ENCODE data around the gene INPP5D. TPM values are rescaled to one million over a fixed set of nuclear protein-coding genes. Genes with fewer than 3 reads are reported as not detected.

Gene INPP5D
- total and polyA plus RNA-seq, 2 of the 8 experiments (the other 6 are each of a cell fraction or from before 2014, with no cell fraction given) = 4.5 to 7.1 TPM

- H4K91ac ChIP-seq (replicated peaks; ENCODE audit: insufficient read length, low read length) = no peak overlapping the region
- H2BK20ac ChIP-seq (ENCODE audit: low read length) = no peak overlapping the region
- TF ChIP-seq CEBPB (IDR thresholded peaks at IDR 0.05; ENCODE audit: low read depth, low read length) (no peak), NRF1 (IDR thresholded peaks at IDR 0.05; ENCODE audit: low read depth, low read length) (no peak), FOSL1 (IDR thresholded peaks at IDR 0.05; ENCODE audit: insufficient read depth, low read depth, low read length) (no peak), SIX5 (IDR thresholded peaks at IDR 0.05; ENCODE audit: low read depth, low read length) (no peak), RXRA (IDR thresholded peaks at IDR 0.05; ENCODE audit: insufficient read depth, low read depth, low read length) (no peak), RBBP5 (IDR thresholded peaks at IDR 0.05; ENCODE audit: borderline replicate concordance, low read depth, low read length) (no peak), POLR2A (IDR thresholded peaks at IDR 0.05; ENCODE audit: control extremely low read depth in 1 of 2, low read depth in 2 of 2, low read length in 2 of 2) (no peak), TAF1 (IDR thresholded peaks at IDR 0.05; ENCODE audit: low read depth, low read length) (no peak)
- ChIA-PET POLR2A (ENCODE audit: partially characterized antibody) (interaction anchor here (0.6 kb wide), 1 partner anchor 614 kb away, joined by 3 read pairs; no protein-coding TSS in a partner anchor), CTCF (ENCODE audit: partially characterized antibody) (interaction anchor here (0.6 to 1.8 kb wide), 5 partner anchors 13 to 269 kb away, joined by 3 to 7 read pairs (median 3); no protein-coding TSS in a partner anchor)
- no peak overlapping the region for H2BK5ac ChIP-seq (ENCODE audit: low read depth, low read length)
- H4K8ac ChIP-seq (ENCODE audit: extremely low read depth, insufficient read depth, low read length) = no peak overlapping the region
- H2BK15ac ChIP-seq (ENCODE audit: low read length) = no peak overlapping the region
- no peaks in the 10 kb centered on the region for H3K23me2 ChIP-seq (ENCODE audit: low read depth, low read length)
- no peak overlapping the region for H2AK5ac ChIP-seq (ENCODE audit: low read depth, low read length)
- no peak overlapping the region for H2BK120ac ChIP-seq (replicated peaks; ENCODE audit: low read depth, low read length)
- no peaks in the 10 kb centered on the region for H4K20me1 ChIP-seq (replicated peaks in 1 of 2; ENCODE audit: control insufficient read depth in 1 of 2, insufficient read depth in 2 of 2, low read length in 2 of 2)
- no peak overlapping the region for H3K4me2 ChIP-seq (ENCODE audit: insufficient read depth in 1 of 2, low read depth in 2 of 2, low read length in 2 of 2)
- H4K5ac ChIP-seq (ENCODE audit: insufficient read length, low read depth, low read length) = no peak overlapping the region
- WGBS, 2 experiments (ENCODE audit: extremely low coverage in 1 of 2, insufficient coverage in 1 of 2, insufficient read length in 1 of 2, insufficient replicate concordance in 2 of 2, low coverage in 1 of 2, low lambda C conversion rate in 2 of 2, missing lambda C conversion rate in 1 of 2) = 92% methylated on average over 5 of the region's 5 CpGs; no CpG with 5 or more reads in 1 of the 2 experiments
- H3K4me3 ChIP-seq (ENCODE audit: extremely low read depth in 1 of 4, insufficient read depth in 2 of 4, low read depth in 3 of 4, low read length in 4 of 4) = no peak overlapping the region
- H3K56ac ChIP-seq (replicated peaks; ENCODE audit: insufficient read length, low read depth, low read length) = no peak overlapping the region
- H3K4ac ChIP-seq (replicated peaks; ENCODE audit: insufficient read length, low read depth, low read length) = no peak overlapping the region
- H3K9ac ChIP-seq (replicated peaks in 1 of 4; ENCODE audit: extremely low read depth in 1 of 4, low read depth in 3 of 4, low read length in 3 of 4) = no peak overlapping the region
- no peaks in the 10 kb centered on the region for H3K36me3 ChIP-seq (ENCODE audit: control insufficient read depth in 2 of 4, insufficient read depth in 4 of 4, low read length in 3 of 4)
- H3K23ac ChIP-seq (ENCODE audit: insufficient read length) = no peak overlapping the region
- peaks cover 0 to 4% (median 1%) of the 10 kb centered on the region in 4 experiments; a peak in 3 of 7 replicates for H3K4me1 ChIP-seq (replicated peaks in 1 of 4; ENCODE audit: control insufficient read depth in 3 of 4, insufficient read depth in 4 of 4, low read length in 3 of 4)
- no peak for FAIRE-seq
- H3K9me3 ChIP-seq (ENCODE audit: insufficient read depth in 2 of 2, low read depth in 1 of 2, low read length in 1 of 2) = no peaks in the 10 kb centered on the region
- H2BK12ac ChIP-seq (ENCODE audit: low read depth, low read length) = no peak overlapping the region
- H3K79me1 ChIP-seq (ENCODE audit: low read depth, low read length) = no peaks in the 10 kb centered on the region
- H3K27me3 ChIP-seq (replicated peaks in 1 of 4; ENCODE audit: control insufficient read depth in 3 of 4, extremely low read depth in 1 of 4, insufficient read depth in 3 of 4, low read length in 3 of 4) = no peaks in the 10 kb centered on the region
- no peaks in the 10 kb centered on the region for H3K79me2 ChIP-seq (ENCODE audit: control insufficient read depth in 1 of 2, insufficient read depth in 2 of 2, low read length in 2 of 2)
- no peak overlapping the region for H3K18ac ChIP-seq (ENCODE audit: extremely low read depth, low read length)
- H3K27ac ChIP-seq (ENCODE audit: low read depth, low read length) = no peak overlapping the region
- H2AFZ ChIP-seq (ENCODE audit: low read length) = no peak overlapping the region
- DNase-seq (ENCODE audit: low read depth in 1 of 2, low spot score in 2 of 2) = no peak
- H3K14ac ChIP-seq (ENCODE audit: insufficient read length) = no peak overlapping the region
Measured at GRCh38 chr2:233122541-233122940, 62.4 kb downstream of the INPP5D start.

Measured in H1 (cell line).